CD4-positive, alpha-beta T cell treated with Interleukin-12 subunit alpha and Interleukin-12 subunit beta, for 1 hour (primary cell): ENCODE results near the gene BAIAP3.
A peak's percentile ranks its signal among the peaks of the same experiment; 100 is the strongest.
"Not testable (repeated sequence)": the region's sequence is repeated elsewhere in the genome, so short reads cannot be mapped to it uniquely, and the experiment has no call there.

Experiments used
- DNase-seq: peaks from one replicate; pipeline ENCODE4 v3.0.0-alpha.2; 2020

The BAIAP3 gene, protein sequence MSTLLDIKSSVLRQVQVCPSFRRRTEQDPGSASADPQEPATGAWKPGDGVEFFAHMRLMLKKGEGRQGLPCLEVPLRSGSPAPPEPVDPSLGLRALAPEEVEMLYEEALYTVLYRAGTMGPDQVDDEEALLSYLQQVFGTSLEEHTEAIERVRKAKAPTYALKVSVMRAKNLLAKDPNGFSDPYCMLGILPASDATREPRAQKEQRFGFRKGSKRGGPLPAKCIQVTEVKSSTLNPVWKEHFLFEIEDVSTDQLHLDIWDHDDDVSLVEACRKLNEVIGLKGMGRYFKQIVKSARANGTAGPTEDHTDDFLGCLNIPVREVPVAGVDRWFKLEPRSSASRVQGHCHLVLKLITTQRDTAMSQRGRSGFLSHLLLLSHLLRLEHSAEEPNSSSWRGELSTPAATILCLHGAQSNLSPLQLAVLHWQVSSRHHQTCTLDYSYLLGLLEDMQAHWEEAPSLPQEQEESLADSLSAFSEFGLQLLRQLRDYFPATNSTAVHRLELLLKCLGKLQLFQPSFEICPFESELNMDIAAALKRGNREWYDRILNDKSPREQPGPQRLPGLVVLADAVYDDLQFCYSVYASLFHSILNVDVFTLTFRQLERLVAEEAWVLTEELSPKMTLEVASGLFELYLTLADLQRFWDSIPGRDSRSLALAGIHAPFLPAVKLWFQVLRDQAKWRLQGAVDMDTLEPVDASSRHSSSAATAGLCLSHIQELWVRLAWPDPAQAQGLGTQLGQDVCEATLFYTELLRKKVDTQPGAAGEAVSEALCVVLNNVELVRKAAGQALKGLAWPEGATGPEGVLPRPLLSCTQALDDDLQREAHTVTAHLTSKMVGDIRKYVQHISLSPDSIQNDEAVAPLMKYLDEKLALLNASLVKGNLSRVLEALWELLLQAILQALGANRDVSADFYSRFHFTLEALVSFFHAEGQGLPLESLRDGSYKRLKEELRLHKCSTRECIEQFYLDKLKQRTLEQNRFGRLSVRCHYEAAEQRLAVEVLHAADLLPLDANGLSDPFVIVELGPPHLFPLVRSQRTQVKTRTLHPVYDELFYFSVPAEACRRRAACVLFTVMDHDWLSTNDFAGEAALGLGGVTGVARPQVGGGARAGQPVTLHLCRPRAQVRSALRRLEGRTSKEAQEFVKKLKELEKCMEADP

DNA sequence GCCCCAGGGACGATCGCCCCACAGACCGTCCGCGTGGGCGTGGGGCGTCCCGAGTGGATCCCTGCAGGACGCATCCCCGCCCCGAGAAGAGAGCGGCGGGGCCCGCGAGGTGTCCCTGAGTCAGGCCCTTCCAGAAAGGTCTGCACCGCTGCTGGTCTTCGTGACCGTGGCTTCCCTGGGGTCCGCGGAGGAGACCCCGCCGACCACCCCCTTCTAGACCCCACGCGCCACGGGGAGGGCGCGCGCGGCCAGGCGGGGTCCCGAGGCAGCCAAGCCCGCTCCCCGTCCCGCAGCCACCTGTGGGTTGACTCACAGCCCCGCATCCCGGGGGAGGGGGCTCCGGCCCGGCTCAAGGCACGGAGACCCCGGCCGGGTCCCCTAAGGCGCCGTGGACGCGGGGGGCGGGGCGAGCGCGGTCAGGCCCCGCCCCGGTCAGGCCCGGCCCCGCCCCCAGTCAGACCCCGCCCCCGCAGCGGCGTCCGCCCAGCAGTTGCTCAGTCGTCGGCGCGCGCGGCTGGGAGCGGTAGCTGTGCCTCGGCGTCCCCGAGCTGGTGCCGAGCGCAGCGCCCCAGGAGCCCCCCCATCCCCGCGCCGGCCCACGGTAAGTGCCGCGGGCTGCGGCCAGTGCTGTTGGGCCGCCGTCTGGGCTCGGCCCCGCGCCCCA is at the start of gene BAIAP3:
TSS of gene BAIAP3 (plus strand) at position 497 of the 664 bp plus-strand sequence. CDS start 4,905 bp downstream, outside the sequence.
- DNase-seq, result peak; percentile 54

DNA sequence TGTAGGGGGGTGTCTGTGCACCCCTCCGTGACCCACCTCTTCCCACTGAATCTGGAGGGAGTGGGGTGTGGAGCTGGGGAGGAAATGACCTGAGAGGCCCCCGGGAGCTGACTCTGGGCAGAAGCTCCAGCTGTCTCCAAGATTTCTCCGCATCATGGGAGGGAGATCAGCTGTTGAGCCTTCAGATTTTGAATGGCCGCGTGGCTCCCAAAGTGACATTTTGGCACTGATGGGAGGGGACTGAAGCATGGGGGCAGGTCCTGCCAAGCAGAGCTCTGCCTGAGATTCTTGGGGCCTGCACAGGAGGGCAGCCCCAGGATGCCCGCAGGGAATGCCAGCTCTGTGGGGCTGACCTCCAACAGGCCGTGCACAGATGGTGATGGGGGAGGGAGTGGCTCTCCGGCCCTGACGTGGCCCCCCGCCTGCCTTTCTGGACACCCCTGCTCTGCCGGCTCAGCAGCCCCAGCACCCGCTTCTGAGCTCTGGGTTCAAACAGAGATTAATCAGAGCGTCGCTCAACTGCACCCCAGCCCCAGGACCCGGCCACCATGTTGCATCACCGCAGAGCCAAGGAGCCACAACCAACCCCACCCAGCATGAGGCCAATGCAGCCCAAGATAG is 49.3 kb upstream of the BAIAP3 start:
- DNase-seq, result no peak

DNA sequence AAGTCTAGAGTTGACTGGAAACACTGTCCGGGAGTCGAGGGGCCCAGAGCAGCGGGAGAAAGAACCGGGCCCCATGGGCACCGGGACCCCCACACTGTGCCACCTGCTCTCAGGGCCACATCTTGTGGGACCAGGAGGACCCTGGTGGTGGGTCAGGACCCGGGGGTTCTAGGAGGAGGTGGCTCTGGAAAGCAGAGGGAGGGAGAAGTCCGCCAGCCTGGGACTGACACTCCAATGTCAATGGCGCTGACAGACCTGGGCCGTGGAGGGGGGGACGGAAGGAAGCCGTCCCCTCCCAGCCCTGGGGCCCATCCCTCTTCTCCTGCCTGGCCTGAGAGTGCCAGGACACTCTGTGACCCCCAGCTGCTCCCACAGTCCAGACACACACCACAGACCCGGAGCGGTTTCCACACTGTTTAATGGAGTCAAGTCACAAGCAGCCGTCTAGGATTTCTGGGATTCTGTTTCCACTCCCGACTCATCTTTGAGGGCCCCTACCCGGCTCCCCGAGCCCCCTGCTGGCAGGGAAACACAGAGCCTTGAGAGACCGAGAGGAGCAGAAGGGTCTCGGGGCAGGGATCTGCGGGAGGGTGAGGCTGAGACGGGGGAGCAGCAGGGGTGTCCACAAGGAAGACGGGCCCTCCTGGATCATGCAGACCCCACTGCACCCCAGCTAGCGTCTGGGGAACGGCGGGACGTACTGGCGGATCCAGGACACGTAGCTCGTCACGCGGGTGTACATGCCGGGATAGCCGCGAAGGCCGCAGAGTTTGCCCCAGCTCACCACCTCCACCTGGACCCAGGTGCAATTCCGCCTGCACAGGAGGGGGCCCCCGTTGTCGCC is 47.6 kb upstream of the BAIAP3 start:
- DNase-seq, result no peak

DNA sequence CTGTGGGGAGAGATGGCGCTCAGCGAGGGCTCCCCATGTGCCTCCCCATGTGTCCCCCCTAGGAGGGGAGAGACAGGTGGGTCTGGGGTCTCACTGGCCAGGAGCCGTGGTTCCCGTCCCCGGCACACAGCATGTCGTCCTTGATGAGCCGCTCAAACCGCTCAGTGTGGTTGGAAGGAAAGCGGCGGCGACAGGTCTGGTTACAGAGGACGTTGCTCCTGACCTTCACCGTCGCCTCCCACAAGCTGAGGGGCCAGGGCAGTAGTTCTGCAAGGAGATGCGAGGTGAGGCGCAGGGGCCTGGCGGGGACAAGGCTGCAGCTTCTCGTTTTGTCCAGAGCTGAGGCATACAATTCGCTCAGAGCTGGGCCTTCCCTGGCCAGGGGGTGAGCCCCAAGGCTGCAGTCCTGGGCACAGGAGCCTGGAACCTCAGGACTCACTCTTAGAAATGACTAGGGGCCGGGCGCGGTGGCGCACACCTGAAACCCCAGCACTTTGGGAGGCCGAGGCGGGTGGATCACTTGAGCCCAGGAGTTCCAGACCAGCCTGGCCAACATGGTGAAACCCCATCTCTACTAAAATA is 46.8 kb upstream of the BAIAP3 start:
- no peak for DNase-seq

DNA sequence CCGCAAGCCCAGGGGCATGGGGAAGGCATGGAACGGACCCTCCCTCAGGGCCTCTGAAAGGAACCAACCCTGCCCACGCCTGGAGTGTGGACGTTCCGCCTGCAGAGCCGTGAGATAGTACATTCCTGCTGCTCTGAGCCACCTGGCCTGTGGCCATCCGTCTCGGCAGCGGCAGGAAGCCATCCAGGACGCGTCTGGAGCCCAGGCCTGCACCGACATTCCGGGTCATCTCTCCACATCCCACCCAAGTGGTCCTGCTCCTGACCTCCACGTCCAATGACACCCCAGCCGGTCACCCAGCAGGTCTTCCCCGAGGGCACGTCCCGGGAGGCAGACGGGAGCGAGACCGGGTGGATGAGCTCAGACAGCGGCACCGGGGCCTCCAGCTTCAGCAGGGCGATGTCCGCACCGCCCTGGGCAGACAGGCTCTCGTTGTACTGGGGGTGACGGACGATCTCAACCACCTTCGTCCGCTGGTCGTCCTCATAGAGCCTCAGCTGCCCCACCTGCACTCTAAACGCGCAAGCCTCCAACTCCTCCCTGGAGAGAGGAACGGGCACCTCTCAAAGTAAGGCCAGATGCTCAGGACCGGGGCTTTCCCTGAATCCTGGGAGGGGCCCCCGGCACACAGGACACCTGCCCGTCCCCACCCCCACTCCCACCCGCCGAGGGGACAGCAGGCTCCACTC is 45.3 kb upstream of the BAIAP3 start:
- no peak for DNase-seq

DNA sequence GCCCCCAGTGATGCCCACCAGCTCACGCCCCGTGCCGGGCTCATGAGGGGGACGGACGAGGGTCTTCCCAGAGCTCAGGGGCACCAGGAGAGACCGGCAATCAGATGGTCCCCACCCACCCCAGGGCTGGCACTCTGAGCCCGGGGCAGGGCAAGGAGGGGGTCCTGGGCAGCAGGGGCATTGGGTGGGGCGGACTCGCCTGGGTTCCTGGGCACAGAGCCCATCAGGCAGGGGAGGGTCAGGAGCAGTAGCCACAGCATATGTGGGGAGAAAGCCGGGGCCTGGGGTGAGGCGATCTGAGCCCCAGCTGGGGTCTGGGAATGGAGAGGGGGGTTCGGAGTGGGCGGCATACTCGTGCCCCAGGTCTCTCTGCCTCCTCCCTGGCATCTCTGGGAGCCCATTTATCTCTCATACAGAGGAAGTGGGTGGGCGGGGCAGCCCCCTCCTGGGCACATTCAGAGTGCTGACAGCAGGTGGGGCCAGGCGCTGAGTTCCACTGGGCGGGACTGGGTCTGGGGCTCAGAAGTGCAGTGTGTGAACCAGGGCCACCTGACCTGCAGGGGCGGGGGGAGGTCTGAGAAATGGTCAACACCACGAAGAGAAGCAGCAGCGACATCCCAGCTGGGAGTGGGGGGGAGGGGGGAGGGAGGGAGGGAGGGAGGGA is 44.5 kb upstream of the BAIAP3 start:
- DNase-seq, result no peak

DNA sequence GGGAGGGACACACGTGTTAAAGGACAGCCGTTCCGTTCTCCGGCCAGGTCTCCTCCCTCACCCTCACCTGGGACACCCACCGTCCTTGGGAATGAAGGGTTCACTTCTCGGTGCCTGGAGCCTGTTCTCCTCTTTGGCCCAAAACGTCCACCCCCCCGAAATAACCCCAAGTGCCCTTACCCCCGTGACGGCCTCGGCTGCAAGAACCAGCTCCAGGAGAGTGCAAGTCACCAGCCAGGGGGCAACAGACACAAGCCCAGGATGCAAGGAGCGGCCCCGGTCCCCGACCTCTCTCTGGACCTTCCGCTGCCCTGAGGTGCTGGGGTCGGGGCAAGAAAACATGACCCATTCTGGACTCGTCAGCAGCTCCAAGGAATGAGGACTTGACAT is 44.0 kb upstream of the BAIAP3 start:
- DNase-seq, result no peak

DNA sequence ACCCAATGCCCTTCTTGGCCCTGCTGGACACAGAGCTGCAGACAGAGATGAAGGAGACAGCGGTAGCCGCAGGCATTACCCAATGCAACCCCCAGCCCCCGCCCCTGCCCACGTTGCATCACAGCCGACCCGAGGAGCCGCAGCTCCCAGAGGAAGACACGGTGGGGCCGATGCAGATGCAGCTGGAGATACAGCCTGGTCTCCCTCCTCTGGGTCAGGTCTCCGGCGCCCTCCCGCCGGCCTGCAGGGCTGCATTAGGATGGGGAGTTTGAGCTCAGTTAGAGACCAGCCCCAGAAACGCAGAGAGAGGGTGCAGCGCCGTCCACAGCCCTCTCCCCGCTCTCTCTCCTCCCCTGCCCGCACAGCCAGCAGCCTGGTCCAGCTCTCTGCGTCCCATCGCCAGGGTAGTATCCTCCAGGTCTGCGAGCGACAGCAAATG is 43.4 kb upstream of the BAIAP3 start:
- DNase-seq, result no peak

DNA sequence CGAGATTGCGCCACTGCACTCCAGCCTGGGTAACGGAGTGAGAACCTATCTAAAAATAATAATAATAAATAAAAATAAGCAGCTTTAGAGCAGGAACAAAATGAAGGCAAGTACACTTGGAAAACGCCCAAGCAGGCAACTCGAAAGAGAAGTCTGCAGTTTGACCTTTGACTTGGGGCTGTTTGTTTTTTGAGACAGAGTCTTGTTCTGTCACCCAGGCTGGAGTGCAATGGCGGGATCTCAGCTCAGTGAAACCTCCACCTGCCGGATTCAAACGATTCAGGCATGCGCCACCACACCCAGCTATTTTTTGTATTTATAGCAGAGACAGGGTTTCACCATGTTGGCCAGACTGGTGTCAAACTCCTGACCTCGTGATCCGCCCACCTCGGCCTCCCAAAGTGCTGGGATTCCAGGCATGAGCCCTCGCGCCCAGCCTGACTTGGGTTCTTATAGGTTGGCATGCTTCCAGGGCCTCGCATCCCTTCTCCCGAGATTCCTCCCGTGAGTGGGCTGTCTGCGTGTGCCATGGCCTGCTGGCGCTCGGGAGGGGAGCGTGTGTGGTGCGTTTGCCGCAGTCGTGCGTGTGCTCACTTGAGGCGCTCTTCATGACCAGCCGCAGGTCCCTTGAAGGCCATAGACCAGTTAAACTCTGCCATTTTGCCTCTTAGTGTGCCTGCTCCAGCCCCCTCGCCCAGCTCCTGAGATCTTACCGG is 42.4 kb upstream of the BAIAP3 start:
- no peak for DNase-seq

DNA sequence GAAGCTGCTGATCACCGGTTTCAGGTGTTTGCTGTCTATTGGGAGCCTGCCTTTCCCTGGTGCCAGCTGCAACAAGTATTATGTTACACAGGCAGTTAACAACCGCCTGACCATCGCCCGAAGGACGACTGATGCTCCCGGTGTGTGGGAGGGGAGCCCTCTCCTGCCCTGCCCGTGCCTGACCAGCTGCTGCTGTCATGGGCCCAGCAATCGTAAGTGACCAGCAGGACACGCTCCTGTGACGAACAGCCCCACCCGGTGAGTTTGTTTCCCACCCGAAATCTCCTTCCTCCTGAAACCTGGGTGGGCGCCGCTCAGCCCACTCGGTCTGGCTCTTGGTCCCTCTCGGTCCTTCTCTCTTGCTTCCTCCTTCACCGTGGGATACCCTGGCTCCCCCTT is 41.9 kb upstream of the BAIAP3 start:
- DNase-seq, result no peak

DNA sequence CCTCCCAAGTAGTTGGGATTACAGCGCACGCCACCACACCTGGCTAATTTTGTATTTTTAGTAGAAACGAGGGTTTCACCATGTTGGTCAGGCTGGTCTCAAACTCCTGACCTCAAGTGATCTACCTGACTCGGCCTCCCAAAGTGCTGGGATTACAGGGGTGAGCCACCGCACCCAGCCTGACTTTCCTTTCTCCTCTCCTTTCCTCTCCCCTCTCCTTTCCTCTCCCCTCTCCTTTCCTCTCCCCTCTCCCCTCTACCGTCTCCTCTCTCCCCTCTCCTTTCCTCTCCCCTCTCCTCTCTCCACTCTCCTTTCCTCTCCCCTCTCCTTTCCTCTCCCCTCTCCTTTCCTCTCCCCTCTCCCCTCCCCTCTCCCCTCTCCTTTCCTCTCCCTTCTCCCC is 41.2 kb upstream of the BAIAP3 start:
- not testable (repeated sequence) for DNase-seq

DNA sequence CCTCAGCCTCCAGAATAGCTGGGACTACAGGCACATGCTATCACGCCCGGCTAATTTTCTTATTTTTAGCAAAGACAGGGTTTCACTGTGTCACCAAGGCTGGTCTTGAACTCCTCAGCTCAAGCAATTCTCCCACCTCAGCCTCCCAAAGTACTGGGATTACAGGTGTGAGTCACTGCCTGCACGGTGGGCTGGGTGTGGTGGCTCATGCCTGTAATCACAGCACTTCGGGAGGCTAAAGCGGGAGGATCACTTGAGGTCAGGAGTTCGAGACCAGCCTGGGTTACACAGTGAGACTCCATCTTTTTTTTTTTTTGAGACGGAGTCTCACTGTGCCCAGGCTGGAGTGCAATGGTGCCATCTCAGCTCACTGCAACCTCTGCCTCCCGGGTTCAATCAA is 40.6 kb upstream of the BAIAP3 start:
- DNase-seq, result not testable (repeated sequence)

DNA sequence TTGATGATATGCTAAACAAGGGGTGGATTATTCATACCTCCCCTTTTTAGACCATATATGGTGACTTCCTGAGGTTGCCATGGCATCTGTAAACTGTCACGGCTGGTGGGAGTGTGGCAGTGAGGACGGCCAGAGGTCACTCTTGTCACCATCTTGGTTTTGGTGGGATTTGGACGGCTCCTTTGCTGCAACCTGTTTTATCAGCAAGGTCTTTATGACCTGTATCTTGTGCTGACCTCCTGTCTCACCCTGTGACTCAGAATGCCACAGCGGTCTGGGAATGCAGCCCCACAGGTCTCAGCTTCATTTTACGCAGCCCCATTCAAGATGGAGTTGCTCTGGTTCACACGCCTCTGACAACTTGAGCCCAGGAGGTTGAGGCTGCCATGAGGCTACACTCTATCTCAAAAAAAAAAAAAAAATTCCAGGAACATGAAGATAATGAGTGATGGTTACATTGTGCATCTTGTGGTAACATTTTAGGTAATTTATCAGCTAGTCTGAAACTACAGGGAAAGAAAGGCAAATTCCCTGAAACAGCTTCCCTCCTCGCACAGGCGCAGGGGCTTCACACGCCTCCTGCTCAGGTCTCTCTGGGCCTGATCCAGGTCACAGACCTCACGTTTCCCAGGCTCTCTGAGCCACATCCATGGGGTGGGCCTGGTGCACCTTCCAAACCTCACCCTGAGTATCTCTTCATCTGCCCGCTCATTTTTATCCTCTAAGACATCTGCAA is 39.4 kb upstream of the BAIAP3 start:
- DNase-seq, result no peak

DNA sequence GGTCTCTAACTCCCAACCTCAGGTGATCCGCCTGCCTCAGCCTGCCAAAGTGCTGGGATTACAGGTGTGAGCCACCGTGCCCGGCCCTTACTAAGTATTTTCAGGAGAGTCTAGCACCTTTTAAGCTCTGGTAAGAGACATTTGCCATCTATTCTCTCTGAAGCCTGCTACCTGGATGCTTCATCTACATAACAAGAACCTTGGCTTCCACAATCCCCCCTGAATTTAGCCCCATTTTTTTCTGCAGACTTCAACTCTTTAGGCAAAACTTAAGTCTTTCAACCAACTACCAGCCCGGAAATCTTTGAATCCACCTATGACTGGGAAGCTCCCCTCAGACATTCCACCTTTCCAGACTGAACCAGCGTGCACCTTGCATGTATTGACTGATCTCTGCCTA is 38.0 kb upstream of the BAIAP3 start:
- DNase-seq, result no peak

DNA sequence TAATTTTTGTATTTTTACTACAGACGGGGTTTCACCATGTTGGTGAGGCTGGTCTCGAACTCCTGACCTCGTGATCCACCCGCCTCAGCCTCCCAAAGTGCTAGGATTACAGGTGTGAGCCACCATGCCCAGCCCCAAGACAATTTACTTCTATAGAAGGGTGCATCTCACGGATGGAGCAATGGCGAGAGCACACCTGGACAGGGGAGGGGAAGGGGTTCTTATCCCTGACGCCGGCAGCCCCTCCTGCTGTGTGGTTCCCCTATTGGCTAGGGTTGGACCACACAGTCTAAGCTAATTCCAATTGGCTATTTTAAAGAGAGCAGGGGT is 36.8 kb upstream of the BAIAP3 start:
- DNase-seq, result not testable (repeated sequence)

DNA sequence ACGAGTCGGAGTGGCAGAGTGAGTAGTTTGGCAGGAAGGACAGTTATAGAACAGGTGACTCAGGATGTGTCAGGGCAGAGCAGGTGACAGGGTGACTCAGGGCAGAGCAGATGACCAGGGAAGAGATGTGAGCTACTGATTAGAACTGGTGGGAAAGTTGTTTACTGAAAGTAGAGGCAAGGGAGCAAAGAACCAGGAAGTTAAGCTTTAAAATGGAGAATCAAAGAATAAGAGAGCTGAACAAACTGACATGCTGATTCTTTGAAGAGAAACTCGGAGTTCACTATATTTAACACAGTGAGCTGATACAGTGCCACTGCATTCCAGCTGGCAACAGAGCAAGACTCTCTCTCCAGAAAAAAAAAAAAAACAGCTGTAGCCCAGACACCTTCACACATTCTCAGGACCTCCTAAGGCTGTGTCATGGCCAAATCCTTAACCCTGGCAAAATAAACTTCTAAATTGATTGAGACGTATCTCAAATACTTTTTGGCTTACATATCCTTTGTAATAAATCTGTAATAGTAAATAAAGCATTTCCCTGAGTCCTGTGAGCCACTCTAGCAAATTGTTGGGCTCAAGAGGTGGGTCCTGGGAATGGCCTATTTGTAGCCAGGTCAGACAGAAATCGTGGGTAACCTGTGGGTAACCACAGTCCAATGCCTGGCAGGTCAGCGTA is 36.3 kb upstream of the BAIAP3 start:
- no peak for DNase-seq

DNA sequence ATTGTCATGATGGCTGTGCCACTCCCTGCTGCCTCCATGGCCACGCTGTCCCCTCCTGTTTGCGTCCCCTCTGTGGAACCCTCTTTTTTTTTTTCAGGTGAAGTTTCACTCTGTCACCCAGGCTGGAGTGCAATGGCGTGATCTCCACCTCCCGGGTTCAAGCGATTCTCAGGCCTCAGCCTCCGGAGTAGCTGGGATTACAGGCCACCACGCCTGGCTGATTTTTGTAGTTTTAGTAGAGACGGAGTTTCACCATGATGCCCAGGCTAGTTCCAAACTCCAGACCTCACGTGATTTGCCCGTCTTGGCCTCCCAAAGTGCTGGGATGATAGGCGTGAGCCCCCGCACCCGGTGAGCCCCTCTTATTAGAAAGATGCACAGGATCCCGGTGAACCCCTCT is 35.0 kb upstream of the BAIAP3 start:
- DNase-seq, result no peak
